GM21367 (cell line): ENCODE data around the gene MYH15.

ENCODE experiments used
- ATAC-seq: cut with Tn5 transposase; IDR thresholded peaks from one replicate; pipeline ENCODE4 v1.9.1; 2021; ENCODE audit not compliant: unreplicated experiment

The MYH15 gene

GRCh38 chr3:108342837-108343486 is 167.4 kb downstream of the MYH15 start:
- peak; percentile 55 for ATAC-seq

DNA sequence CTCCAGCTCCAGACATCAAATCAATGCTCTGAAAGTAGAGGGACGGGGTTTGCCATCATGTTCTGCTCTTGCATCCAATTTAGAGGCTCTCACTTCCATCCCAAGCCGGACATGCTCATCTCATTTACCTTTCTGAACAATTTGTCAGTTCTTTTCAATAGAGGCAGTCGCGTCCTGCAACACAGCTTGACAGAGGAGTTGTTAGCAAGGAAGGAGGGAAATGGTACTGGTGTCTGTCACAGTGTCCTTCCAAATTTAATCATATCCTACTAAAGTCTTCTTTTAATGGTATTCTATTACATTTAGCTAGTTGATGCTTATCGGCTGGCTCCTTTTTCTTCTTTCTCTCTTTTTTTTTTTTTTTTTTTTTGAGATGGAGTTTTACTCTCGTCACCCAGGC is 168.5 kb downstream of the MYH15 start:
- ATAC-seq, result no peak

- no peak for ATAC-seq
Measured at GRCh38 chr3:108338901-108339545, 171.4 kb downstream of the MYH15 start.

- ATAC-seq, result no peak
Measured at GRCh38 chr3:108334701-108335100, 175.7 kb downstream of the MYH15 start.

DNA sequence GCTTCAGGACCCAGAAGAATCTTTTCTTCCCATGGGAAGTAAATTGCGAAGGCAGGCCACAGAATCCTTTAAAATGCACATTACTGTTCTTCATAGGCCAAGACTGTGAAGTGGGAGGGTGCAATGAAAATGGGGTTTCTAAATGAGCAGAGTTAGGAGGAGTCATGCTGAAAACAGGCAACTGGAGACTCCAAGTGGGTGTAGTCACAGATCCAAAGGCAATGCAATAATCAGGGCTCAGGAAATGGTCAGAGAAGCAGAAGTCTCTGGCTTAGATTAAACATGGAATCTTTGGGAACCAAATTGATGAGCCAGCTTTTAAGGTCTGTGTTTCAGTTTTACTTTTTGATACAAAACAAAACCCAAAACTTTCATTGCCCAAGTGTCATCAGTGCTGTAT is 176.4 kb downstream of the MYH15 start:
- ATAC-seq, result no peak

GRCh38 chr3:108331792-108332191 is 178.6 kb downstream of the MYH15 start:
- ATAC-seq, result no peak
